Activated CD4-positive, alpha-beta T cell treated with anti-CD3 and anti-CD28 coated beads for 24 hours (primary cell): ENCODE measurements around the gene ACBD3.
A peak's percentile ranks its signal among the peaks of the same experiment; 100 is the strongest.
"Not testable (repeated sequence)": the region's sequence is repeated elsewhere in the genome, so short reads cannot be mapped to it uniquely, and the experiment has no call there.

ENCODE experiments used
- DNase-seq, 2 donors: peaks; one replicate each; pipeline ENCODE4 v3.0.0-alpha.2; 2020; ENCODE audit warnings: low read depth in 2 of 2

ACBD3 gene

DNA sequence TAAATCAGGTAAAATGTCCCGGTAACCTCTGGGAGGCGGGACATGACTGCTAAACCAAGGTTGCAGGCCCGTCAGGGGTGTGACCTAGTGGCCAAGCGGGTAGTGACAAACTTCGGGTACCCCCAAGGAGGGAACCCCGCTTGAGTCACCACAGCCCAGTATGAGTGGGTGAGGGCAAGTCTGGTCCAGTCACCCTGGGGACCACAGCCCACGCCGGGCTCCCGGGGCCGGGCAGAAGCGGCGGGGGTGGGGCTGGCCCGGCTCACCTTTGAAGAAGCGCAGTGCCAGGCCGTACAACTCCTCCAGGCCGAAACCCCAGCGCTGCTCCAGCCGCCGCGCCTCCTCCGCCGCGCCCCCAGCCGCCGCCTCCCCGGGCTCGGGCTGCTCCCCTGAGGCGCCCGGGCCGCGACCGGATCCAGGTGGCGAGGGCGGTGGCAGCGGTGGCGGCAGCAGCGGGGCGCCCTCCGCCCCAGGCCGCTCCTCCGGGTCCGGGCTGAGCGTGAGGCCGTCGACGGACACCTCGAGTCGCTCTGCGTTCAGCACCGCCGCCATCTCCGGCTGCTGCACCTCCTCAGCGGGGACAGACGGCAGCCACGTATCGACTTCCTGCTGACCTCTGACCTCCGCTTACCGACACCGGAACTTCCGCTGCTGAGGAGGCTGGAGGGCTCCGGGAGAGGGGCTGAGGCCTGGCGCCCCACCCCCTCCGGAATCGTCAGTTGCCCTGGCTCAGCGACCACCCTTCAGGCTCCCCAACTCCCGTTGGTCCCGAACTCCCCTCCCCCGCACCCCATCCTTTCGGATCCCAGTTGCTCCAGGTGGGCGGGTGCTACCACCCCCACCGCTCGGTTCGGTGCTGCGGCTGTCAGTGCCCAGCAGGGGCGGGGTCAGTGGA is at the start of gene ACBD3:
ACBD3 (minus strand) TSS at position 618 of the 895 bp plus-strand sequence; CDS start at position 552, 66 bp downstream.
- DNase-seq: peak; percentile 67 to 69

DNA sequence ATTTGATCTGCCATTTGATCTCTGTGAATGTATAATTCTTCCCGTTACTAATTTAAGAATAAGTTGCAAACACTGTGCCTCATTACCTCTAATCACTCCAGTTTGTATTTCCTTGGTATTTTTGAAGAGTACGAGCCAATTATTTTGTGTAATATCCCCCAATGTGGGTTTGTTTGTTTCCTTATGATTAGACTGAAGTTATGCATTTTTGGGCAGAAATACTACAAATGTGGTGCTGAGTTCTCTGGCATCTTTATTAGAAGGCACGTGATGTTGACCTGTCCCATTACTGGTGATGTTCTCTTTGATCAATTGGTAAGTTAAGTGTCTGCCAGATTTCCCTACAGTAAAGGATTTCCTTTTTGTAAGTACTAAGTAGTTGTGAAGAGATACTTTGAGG is 47.3 kb upstream of the ACBD3 start:
- no peak for DNase-seq

DNA sequence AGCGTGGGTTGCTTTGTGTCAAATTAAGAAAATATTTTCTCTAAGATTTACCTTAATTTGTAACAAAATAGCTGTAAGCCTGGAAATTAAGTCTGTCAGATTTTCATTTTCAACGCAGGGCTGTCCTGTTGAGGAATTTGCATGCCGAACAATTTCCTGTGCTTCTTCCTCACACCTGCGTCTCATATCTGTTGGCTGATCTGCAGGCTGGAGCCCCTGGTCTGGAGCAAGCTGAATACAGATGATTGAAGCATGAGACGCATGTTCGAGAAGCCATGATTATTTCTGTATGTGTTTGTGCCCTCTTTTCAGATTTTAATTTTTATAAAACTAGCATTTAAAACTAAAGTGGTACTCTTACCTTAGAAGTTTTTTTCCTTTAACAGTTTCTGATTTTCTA is 46.8 kb upstream of the ACBD3 start:
- no peak for DNase-seq

DNA sequence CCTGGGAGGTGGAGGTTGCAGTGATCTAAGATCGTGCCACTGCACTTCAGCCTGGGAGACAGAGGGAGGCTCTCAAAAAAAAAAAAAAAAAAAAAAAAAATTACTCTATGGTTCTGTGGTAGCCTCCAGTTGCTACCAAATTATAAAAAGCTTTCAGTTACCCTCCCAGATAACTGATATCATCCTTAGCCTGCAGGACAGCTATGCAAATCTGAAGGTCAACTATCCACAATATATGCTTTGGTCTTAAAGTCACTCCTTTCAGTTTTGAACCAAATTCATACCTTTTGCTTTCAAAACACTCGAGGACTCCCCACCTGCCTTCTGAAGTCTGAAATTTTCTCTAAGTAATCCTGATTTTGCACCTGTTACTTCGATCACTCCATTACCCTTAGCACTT is 40.1 kb upstream of the ACBD3 start:
- no peak for DNase-seq

DNA sequence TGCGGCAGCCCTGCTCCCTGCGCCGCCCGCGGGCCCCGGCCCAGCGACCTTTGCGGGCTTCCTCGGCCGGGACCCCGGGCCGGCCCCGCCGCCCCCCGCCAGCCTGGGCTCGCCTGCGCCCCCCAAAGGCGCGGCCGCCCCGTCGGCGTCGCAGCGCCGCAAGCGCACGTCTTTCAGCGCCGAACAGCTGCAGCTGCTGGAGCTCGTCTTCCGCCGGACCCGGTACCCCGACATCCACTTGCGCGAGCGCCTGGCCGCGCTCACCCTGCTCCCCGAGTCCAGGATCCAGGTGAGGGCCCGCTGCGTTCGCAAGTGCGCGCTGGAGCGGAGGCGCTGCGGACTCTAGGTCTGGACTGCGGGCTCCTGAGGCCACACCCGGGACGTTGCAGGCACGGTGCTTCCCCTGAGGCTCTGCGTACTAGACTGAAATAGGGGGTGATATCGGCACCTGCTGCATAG is 37.3 kb upstream of the ACBD3 start:
- DNase-seq: no peak

DNA sequence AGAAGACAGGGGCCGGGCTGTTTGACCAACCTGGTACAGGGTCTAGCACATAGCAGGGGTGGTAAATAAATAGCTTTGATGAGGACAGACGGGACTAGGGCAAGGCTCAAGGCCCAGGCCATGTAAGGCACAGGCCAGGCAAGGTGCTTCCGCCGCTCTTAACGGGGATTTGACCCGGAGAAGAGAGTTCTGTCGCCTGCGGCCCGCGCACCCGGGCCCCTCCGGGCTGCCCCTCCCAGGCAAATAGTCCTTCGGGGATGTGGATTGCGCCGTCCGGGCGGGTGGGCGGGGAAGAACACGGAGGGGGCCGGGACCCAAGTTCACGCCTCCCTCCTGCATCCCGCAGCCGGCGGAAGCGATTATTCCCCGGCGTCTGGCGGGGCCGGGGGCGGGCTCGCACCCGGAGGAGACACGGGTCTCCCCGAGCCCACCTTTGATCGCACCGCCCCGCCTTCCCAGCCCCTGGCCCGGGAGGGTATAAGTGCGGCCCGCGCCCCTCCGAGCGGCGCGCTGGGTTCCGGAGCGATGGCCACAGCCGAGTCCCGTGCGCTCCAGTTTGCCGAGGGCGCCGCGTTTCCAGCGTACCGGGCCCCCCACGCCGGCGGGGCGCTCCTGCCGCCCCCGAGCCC is 36.7 kb upstream of the ACBD3 start, which contains the start of gene MIXL1:
MIXL1 (plus strand) TSS at position 508 of the 629 bp plus-strand sequence; CDS start at position 526, 18 bp downstream.
- DNase-seq: no peak

DNA sequence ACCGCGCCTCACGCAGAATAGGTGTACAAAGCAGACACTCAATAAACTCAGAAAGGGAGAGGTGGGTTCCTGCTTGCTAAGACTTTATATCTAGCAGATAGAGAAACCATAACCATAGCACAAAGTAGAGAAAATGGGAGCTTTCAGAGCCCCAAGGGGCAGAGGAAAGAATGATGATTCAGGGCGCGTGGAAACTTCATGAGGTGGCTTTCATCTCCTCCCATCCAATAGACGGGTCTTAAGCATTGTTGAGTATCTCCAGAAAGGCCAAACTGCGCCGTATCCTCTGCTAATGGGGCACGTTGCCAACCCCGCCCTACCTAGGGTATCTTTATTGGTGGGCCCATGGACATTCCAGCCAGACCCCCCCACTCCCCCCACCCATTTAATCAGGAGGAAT is 36.1 kb upstream of the ACBD3 start:
- no peak for DNase-seq

DNA sequence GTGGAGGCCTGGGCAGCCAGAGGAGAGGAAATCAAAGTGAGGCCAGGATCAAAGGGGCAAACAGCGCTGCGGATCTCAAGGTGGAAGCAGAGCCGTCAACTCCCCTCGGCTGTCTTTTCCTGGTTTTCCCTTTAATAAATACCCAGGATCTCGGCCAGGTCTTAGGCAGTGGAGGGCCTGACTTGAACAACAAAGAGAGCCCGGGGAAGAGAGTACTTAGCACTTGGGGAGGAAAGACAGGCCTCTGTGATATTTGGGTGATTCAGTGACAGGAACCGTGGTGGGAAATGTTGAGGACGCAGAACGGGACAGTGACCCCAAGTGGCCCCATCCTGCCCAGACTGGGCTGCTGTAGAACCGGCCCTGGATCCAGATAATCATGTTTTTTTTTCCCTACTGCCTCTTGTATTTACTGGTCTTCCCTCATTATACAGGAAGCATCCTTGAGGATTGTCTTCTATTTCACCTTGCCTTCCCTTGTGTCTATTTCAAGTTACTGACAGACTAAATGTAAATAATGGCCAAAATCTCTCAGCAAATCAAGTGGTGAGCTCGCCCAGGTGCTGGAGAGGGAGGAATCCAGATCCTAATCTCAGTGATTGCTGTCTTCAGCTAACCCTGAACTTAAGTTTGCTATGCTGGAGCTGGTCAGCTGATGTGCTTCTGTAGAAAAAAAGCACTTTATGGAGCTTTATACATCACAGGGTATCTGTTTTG is 34.1 kb upstream of the ACBD3 start:
- no peak for DNase-seq

DNA sequence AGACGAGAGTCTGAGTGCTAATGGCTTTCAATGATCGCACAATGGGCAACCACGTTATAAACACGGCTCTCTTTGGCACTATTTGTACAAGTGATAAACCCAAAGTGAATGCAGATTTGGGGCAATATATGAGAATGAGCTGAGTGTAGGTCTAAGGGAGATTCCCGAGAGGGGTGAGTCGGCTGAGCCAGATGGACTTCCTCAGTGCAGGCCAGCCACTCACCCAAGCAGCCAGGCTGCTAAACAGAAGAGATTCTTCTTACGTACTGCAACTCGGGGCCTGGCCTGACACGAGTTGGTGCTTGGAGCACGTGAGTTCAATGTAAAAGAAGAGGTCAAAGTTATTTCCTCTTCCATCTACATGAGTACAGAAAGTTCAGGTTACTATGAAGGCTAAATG is 30.7 kb upstream of the ACBD3 start:
- no peak for DNase-seq

DNA sequence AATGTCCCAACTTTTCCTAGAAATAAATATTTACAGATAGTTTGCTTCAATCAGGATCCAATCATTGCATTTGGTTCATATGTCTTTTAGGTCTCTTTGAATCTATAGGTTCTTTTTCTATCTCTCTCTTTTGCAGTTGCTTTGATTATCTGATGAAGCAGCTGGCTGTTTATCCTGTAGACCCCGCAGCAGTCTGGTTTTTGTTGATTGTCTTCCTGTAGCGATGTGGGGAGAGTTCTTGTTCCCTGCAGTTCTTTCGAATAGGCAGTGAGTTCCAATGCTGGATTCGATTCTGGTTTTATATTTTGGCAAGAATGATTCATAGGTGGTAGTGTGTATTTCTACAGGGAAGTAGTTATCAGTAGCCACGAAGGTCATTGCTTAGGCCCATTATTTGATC is 29.5 kb upstream of the ACBD3 start:
- DNase-seq: no peak

DNA sequence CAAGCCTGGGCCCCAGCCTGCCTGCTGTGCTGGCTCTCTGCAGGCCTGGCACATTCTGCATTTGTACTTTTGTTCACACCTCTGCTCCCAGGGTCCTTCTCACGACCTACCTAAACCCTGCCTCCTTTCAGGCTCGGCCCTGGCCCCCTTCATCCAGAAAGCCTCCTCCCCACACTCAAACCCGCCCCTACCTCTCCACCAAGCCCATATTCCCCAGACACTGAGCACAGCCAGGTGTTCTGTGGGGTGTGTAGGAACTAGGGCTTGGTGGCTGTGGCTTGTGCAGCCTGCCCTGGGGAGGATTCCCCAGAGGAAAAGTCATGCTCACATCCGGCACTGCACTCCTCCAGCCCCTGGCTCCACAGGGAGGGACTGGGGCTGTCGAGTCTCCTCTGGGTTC is 28.7 kb upstream of the ACBD3 start:
- DNase-seq: no peak

DNA sequence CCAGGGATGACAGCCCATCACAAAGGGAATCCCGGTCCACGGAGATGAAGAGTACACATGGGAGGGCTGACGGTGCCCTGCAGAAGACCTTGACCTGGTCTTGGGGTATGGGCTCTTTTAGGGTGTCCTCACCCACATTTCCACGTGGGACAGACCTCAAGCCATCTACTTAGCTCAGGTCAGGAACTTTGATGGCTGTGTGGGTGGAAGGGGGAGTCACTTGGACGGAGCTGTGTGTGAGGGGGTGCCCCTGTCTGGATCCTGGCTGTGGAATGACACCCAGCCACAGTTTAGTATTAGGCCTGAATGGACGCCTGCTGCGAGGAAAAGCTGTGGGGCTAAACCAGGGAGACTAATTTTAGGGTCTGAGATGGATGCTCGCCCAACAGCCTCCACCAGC is 26.0 kb upstream of the ACBD3 start:
- DNase-seq: no peak

DNA sequence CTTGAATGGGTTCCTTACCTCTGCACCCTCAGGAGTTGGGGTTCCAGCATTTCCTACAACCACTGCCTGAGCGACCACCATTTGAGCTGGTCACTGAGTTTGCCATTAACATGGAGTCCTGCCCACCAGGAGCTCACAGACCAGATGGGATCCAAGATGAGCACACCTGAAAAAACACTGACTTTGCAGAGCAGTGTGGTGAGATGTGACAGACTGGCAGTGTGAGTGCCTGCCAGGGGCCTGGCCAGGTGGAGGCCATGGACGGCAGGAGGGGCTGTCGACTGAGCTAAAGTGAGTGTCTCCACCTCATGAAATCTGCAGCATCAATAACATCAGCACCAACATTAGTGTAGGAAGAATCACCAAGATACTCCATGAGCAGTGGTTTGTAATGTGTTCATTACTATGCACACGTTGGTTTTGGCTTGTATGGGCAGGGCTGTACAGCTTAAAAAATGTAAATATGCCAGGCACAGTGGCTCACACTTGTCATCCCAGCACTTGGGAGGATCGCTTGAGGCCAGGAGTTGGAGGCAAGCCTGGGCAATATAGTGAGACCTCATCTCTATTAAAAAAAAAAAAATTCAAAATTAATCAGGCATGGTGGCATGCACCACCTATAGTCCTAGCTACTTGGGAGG is 24.8 kb upstream of the ACBD3 start:
- DNase-seq: no peak

DNA sequence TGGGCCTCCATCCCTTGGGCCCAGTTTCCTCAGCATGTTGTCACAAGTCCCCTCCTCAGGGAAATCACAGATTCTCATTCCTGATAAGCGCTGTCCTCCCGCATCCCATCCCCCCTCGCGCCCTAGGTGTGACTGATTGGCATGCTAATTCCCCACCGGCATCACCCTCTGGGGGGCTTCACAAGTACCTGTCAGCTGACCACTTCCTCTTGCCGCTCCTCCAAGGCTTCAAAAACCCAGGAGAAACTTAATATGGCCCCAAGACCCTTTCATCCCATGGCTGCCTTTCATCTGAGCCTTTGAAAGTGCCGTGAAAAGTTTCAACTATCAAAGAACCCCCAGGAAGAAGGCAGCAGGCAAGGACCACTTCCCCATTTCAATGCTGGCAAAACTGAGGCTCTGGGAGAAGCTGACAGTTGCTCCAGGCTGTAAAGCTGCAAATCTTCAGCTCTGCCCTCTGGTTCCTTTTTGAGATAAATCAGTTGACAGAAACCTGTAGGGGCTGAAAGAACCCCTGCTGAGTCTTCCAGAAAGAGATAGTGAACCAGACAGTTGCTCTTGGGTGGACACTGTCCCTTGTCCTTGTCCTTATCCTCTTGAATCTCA is 24.1 kb upstream of the ACBD3 start:
- no peak for DNase-seq

DNA sequence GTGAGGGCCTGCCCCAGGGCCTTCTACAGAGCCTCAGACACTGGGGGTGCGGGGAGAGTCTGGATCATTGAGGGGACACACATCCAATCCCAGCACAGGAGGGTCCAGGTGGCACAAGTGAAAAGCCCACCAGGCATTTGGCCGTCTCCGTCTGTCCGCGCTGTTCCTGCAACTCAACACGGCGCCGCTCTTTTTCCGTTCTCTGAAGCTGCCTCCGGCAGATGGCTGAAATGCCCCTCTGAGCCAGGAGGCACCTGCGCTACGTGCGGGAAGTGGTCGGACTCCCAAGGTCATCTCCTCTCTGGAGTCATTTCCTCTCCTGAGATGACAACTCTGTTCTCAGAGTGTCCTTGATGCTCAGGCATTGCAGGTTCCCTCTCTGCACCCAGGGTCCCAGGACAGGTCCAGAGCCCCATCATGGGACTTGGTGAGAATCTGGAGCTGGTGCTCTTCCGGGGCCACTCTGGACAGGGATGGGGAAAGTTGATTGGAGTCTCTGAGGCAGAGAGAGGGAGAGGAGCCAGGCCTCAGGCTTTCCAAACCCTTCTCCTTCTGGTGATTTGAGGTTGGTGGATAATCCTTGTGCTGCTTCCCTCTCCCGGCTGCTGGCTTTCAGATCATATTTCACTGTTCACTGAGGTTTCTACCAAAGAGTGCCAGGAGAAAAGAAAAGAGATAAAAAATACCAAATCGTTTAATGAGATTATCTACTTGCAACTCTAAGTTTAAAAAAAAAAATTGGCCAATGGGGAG is 22.9 kb upstream of the ACBD3 start:
- no peak for DNase-seq

DNA sequence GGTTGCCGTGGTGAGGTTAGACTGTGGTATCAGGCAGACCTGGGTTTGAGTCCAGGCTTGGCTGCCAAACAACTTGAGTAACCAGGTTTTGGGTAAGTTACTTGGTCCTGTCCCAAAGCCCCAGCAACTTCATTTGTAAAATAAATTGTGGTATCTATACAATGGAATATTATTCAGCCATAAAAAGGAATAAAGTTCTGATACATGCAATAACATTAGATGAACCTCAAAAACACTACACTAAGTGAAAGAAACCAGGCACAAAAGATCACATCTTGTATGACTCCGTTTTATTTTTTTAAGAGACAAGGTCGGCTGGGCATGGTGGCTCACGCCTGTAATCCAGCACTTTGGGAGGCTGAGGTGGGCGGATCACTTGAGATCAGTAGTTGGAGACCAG is 20.5 kb upstream of the ACBD3 start:
- no peak for DNase-seq

DNA sequence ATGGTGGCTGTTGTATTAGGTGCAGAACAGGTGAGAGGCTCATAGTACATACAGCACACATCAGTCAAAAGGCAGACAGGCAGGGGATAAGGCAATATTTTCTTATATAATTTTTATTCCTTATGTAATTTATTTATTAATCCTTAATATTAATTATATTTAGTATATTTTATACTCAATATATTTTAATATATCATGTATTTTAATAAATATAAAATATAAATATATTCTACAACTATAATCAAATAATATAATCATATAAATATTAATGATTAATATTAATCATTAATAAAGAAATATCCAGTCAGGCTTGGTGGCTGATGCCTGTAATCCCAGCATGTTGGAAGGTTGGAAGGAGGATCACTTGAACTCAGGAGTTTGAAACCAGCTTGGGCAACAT is 17.7 kb upstream of the ACBD3 start:
- DNase-seq: no peak

DNA sequence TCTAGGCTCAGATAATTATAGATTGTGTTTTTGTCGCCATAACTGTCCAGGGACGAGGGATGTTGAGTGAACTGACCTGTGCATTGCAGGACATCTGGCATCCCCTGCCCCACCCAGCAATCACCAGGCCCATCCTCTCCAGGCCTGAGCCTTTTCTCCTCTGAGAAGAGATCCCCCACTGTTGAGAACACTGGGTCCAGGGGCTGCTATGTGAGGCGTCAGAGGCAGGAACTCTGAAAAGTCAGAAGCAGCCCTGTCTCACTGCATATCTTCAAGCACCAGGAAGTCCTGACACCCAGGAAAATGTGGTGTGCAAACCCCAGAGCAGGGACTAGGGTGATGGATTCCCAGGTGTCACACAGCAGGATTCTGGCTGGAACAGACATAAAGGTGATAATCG is 17.1 kb upstream of the ACBD3 start:
- no peak for DNase-seq

DNA sequence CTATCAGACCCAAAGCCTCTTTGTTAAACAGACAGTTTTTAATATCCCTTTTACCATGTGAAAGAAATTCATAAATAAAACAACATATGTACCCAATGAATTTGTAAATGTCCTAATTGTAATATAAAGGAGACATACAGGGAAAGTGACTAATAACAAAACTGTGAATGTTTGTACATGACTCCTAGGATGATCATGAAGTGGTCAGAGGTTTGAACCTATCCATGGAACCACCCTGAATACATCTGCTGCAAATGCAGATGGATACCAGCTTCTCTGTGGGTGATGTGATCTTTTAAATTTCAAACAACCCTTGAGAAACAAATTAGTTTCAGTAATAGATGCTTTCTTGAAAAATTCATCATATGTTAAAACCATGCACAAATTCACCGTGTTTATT is 16.7 kb upstream of the ACBD3 start:
- DNase-seq: no peak

DNA sequence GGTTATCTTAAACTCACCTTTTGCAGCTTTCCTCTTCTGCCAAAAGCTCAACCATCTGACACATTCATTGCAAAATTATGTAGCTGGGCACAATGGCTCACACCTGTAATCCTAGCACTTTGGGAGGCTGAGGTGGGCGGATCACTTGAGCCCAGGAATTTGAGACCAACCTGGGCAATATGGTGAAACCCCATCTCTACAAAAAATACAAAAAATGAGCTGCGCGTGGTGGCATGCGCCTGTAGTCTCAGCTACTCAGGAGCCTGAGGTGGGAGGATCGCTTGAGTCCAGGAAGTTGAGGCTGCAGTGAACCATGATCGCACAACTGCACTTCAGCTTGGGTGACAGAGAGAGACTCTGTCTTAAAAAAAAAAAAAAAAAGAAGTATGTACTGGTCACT is 16.1 kb upstream of the ACBD3 start:
- not testable (repeated sequence) for DNase-seq

DNA sequence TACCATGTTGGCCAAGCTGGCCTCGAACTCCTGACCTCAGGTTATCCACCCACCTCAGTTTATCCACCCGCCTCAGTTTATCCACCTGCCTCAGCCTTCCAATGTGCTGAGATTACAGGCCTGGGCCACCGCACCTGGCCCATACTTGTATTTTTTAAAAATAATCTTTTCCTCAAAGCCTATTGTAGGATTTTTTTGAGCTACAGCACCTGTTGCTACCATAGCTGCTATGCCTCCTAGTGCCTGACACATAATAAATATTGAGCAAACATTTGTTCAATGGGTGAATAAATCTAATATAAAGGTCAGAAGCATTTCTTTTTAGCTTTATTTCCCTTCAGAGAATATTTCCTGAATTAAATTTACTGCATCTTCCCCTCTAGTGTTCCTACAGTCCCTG is 15.7 kb upstream of the ACBD3 start:
- DNase-seq: no peak
